Measurements from ENCODE around the gene PLCB1.

DNA sequence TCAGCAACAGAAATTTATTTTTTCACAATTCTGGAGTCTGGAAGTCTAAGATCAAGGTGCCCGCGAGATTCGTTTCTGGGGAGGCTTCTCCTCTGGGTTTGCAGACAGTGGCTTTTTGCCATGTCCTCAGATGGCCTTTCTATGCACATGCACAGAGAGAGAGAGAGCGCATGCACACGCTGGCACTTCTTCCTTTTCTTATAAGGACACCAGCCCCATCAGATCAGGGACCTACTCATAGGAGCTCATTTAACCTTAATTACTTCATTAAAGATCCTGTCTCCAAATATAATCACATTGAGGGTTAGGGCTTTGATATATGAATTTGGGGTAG lies 676.1 kb downstream of the PLCB1 start:
- TF ChIP-seq, protein P1, sequence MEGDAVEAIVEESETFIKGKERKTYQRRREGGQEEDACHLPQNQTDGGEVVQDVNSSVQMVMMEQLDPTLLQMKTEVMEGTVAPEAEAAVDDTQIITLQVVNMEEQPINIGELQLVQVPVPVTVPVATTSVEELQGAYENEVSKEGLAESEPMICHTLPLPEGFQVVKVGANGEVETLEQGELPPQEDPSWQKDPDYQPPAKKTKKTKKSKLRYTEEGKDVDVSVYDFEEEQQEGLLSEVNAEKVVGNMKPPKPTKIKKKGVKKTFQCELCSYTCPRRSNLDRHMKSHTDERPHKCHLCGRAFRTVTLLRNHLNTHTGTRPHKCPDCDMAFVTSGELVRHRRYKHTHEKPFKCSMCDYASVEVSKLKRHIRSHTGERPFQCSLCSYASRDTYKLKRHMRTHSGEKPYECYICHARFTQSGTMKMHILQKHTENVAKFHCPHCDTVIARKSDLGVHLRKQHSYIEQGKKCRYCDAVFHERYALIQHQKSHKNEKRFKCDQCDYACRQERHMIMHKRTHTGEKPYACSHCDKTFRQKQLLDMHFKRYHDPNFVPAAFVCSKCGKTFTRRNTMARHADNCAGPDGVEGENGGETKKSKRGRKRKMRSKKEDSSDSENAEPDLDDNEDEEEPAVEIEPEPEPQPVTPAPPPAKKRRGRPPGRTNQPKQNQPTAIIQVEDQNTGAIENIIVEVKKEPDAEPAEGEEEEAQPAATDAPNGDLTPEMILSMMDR (conservative IDR thresholded peaks at IDR 0.05; ENCODE audit: low read depth, low read length) = no peak
- TF ChIP-seq EZH2 (IDR thresholded peaks at IDR 0.05; ENCODE audit: low read length, unreplicated experiment) (no peak), EZH2phosphoT487 (IDR thresholded peaks at IDR 0.05; ENCODE audit: borderline replicate concordance, low read length) (no peak)

Data from PC-3 (cell line).